NCI-H82 (cell line): Measurements from ENCODE around the gene CAPN7.

Experiments used
- DNase-seq: peaks from one replicate; lab custom pipeline; 2025; lab: John Stamatoyannopoulos, UW

The CAPN7 gene

DNA sequence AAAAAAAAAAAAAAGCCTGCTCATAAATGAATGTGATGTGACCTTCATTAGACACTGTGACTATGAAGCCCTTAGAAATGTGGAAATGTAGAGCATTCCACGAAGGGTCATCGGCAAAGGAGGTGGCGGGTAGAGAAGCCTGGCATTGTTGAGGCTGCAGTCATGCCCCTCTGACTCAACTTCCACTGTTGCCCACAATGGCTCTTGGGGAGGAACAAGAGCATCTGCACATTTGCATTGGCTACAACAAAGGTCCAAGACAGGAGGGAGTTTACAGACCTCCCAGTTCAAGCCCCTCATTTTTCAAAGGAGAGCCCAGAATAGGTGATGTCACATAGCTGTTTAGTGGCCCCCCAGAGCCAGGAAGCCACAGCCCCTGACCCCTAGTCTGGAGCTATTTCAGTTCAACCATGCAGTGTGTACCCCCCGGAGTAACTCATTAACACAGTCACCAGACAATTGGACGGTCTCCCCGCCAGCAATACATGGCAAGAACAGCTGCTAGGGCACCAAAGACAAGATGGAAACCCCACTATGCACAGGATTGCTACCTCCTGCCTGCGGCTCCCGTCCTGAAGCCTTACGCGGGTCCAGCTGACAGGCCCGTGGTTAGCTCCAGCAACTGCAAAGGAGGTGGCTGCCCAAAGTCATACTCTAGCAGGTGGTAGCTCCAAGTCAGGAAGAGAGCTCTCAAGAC lies 70.1 kb downstream of the CAPN7 start:
- DNase-seq = no peak

GRCh38 chr3:15277861-15278500 lies 71.9 kb downstream of the CAPN7 start:
- DNase-seq = no peak

DNA sequence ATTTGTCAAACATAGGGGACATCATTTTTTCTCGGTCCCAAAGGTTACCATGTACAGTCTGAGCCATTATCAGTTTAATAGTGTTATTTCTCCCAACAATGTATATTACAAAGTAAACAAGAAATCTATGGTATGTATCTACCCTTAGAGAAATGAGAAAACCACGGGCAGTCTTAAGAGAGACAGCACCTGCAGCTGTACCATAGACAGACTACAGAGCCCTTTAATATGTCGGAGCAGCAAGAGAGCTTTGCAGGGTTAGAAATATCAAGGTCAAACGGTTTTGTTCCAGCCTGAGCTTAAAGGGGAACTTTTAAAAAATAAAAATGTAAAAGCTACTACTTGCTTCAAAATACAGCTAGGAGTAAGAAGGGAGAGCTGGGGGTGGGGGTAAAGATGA lies 73.2 kb downstream of the CAPN7 start:
- DNase-seq = no peak

DNA sequence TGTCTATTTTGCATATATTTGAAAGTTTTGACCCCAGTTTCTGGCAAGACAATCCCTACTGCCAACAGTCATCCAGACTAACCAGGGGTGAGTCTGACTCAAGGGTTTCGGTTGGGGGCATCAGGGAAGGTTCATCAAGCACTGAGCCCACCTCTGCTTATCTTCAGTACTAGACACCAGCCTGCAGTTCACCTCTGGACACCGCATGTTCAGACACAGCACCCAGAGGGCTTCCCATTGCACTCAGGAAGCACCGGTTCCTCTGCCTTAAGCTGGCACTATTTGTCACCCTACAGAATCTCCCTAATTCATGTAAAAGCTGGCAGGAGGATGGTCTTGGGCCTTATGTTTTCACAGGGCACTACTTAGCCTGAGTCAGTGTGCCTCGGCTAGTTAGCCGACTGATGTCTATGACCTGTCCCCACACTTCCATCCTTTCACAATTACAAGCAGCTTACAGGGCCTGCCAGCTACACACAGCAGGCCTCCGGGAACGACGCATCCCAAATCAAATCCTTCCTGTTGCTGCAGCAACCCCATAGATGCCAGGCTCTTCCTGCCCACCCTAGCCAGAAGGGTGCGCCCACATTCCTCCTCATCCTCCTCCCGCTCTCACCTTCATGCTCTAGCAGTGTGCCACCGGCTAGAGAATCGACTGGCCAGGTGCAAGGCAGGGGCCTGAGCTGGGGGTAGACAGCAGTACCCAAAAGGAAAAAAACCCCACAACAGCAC lies 73.8 kb downstream of the CAPN7 start:
- no peak for DNase-seq

- no peak for DNase-seq
Observed at GRCh38 chr3:15280853-15281532, 74.9 kb downstream of the CAPN7 start.

- no peak for DNase-seq
Observed at GRCh38 chr3:15281817-15282216, 75.8 kb downstream of the CAPN7 start.

GRCh38 chr3:15283702-15284101 lies 77.7 kb downstream of the CAPN7 start:
- DNase-seq = no peak

GRCh38 chr3:15284121-15284889 lies 78.3 kb downstream of the CAPN7 start:
- DNase-seq = peak; percentile 71

DNA sequence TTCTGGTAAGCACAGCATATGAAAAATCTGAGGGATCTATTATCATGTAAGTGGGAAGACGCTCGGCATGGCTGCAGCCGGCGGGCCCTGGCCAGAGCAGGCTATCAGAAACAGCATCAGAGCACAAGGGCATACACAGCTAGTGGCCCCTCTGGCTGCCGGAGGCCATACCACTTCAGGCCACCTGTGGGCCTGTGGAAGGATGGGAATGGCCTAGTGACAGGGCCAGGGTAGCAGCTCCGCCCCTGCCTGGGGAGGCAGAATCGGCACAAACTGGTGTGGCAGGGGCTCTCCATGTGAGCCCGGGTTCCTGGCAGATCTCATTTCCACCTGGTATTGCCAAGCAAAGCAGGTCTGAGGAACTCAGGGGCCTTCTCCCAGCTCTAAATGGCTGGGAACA lies 80.0 kb downstream of the CAPN7 start:
- no peak for DNase-seq

GRCh38 chr3:15287565-15288330 lies 81.7 kb downstream of the CAPN7 start:
- DNase-seq = no peak

DNA sequence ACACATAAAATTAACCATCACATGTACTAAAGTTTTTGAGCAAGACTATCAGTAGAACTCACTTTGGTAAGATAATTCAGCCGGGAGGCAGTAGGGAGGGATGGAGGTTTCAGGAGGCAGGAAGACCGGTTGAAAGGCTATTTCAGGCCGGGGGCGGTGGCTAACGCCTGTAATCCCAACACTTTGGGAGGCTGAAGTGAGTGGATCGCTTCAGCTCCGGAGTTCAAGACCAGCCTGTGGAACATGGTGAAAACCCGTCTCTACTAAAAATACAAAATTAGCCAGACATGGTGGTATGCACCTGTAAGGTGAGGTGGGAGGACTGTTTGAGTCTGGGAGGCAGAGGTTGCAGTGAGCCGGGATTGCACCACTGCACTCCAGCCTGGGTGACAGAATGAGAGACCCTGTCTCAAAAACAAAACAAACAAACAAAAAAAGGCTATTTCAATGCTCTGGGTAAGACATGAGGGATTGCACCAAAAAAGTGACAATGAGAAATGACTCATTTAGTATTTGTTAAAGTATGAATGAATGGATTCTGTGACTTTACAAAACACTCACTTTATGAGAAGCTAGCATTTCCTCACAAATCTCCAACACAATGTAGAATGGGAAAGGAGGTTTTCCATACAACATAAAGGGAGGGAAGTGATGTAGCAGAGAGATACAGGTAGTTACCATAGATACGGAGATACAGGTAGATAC lies 82.4 kb downstream of the CAPN7 start:
- DNase-seq = no peak

DNA sequence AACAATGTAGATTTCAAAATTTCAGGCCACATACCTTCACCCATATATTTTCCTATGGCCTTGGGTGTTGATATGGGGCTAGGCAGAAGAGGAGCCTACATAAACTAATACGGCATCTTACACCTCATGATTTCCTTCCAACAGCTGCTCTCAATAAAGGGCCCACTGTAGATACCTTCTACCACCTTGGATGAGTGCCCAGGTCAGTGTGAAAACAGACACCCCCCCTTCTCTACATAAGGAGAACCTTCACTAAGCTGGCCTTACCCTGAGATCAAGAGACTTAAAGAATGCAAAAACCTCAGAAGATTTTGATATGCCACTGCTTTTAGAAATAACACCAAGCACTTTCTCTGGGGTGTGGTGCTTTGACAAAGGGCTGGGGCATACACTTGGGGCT lies 83.6 kb downstream of the CAPN7 start:
- no peak for DNase-seq

- no peak for DNase-seq
Observed at GRCh38 chr3:15290736-15291135, 84.7 kb downstream of the CAPN7 start.

DNA sequence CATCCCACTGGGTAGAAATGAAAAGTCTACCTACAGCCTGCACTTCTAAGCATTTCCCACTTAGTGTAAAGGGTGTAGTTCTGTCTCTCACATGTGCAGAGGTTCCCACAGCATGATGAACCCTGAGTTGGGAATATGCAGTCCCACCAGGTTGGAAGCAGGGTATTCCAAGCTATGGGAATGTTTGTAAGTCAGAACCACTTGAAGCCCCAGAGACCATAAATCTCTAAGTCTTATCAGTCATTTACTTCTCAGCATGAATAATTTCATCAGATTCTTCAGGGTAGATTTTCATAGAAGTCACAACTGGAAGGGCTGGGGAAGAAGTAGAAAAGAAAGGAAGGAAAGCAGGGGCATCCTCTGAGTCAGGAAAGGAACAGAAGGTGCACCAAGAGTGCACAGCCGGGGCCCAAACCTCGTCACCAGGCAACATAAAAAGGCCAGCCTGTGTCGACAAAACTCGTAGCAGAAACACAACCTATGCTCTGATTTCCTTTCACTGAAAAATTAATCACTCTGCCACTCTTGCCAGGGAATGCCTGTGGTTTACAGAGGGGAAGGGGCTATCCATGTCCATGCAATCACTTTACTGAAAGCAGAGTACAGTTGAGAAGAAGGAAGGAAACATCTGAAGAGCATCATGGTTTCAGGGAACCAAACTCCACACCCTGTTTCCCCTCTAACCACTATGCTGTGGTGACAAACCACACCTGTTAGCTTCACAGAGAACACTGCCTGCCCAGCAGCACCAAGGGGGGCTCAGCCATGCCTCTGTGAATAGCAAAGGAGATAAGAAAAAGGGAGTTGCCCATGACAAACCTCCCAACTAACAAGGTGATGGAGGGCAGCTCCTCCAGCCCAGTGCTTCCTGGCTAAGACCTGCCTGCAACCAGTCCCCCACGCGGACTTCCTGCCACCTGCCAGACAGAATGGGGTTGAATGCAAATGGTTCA lies 85.8 kb downstream of the CAPN7 start:
- no peak for DNase-seq

- DNase-seq = no peak
Observed at GRCh38 chr3:15292765-15293522, 86.9 kb downstream of the CAPN7 start.

DNA sequence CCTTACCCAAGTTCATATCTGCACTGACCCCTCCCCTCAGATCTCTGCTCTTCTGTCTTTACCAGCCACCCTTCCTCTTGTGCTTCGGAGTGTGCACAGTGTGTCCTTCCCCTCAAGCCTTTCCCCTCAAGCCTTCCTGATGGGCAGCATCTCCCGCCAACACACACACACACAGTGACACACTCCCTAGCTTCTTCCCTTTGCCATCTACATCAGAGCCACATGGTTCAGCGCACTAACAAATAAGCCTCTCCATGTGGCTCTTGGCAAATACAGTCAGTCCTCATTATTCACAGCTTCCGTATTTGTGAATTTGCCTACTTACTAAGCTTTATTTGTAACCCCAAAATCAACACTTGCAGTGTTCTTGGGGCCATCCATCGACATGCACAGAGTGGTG lies 88.9 kb downstream of the CAPN7 start:
- DNase-seq = no peak

DNA sequence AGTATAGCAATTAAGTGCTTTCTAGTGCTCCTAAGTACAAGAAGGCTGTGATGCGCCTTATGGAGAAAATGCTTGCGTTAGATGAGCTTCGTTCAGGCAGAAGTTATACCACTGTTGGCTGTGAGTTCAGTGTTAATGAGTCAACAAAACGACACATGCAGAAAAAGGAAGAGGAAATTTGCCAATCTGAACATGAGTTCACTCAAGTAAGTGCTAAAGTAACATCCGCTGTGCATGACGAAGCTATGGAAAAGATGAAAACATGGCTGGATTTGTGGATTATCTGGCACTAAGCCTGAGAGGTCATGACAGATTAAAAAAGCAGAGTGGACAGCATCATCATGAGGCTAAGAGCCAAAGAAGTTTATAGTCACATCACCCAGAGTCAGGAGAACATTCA lies 89.5 kb downstream of the CAPN7 start:
- DNase-seq = no peak

GRCh38 chr3:15297608-15298350 lies 91.7 kb downstream of the CAPN7 start:
- no peak for DNase-seq
